B cell (primary cell): ENCODE measurements around the gene GPR18. TPM values are rescaled to one million over a fixed set of nuclear protein-coding genes. Genes with fewer than 3 reads are reported as not detected.
A peak's percentile ranks its signal among the peaks of the same experiment; 100 is the strongest.

Experiments used
- ATAC-seq: fragments of 200-7000 bp; cut with Tn5 transposase; one replicate; pipeline ENCODE4 v1.10.0; 2021; ENCODE audit warnings: low read depth, mild to moderate bottlenecking, moderate number of reproducible peaks, moderate library complexity
- CTCF ChIA-PET: fragments of 350-600 bp; sonication (Branson Sonifier 250); formaldehyde crosslinking; loops from one replicate; lab custom pipeline; 2021; ENCODE audit warnings: antibody characterized with exemption, inconsistent platforms; lab: Charles Lee
- POLR2A ChIA-PET: fragments of 350-600 bp; sonication (Branson Sonifier 250); formaldehyde crosslinking; loops from one replicate; lab custom pipeline; 2021; ENCODE audit warnings: antibody characterized with exemption; lab: Charles Lee
- DNase-seq: peaks from one replicate; pipeline ENCODE4 v3.0.0; 2013
- H2AFZ ChIP-seq: 2 replicates; pipeline ENCODE4 v1.6.1; 2012; ENCODE audit warnings: mild to moderate bottlenecking, low read depth, low read length; ENCODE audit not compliant: insufficient read depth, poor library complexity, severe bottlenecking
- H3K27ac ChIP-seq, 2 donors: 1 replicate in 1 of 2; 2 replicates in 1 of 2; pipeline ENCODE4 v1.5.1; 2012 to 2013; ENCODE audit warnings: low read length in 2 of 2, mild to moderate bottlenecking in 2 of 2, moderate library complexity in 1 of 2
- H3K27me3 ChIP-seq, 4 experiments: fragments of 200-600 bp in 1 of 4; sonication (generic) in 1 of 4; replicated peaks in 1 of 4; 1 replicate in 2 of 4; 2 replicates in 2 of 4; pipeline versions ENCODE4 v1.6.1 to v1.7.0; 2013 to 2016; ENCODE audit warnings: low read length in 3 of 4, mild to moderate bottlenecking in 2 of 4, mixed read lengths in 1 of 4, moderate library complexity in 1 of 4; ENCODE audit not compliant: insufficient read depth in 4 of 4, control insufficient read depth in 3 of 4; ENCODE audit errors: control extremely low read depth in 1 of 4
- H3K36me3 ChIP-seq, 2 experiments: replicated peaks in 1 of 2; 1 replicate in 1 of 2; 2 replicates in 1 of 2; pipeline versions ENCODE4 v1.6.1 to v1.7.1; 2013; ENCODE audit warnings: low read length in 1 of 2; ENCODE audit not compliant: insufficient read depth in 2 of 2, control insufficient read depth in 1 of 2; ENCODE audit errors: control extremely low read depth in 1 of 2, extremely low read depth in 1 of 2
- H3K4me1 ChIP-seq, 2 donors: fragments of 200-600 bp in 1 of 2; sonication (generic) in 1 of 2; 1 replicate in 1 of 2; 2 replicates in 1 of 2; pipeline versions ENCODE4 v1.5.1 to v1.6.1; 2013 to 2017; ENCODE audit warnings: low read length in 2 of 2; ENCODE audit not compliant: control insufficient read depth in 2 of 2, insufficient read depth in 2 of 2
- H3K4me2 ChIP-seq: replicated peaks from 2 replicates; pipeline ENCODE3; 2012; ENCODE audit warnings: mild to moderate bottlenecking, low read depth, low read length; ENCODE audit not compliant: poor library complexity, severe bottlenecking
- H3K4me3 ChIP-seq, 5 experiments: fragments of 200-600 bp in 1 of 5; sonication (generic) in 1 of 5; 1 replicate in 3 of 5; 2 replicates in 2 of 5; pipeline versions ENCODE4 v1.5.1 to v1.7.0; 2011 to 2016; ENCODE audit warnings: low read length in 4 of 5, mild to moderate bottlenecking in 4 of 5, low read depth in 2 of 5, control low read depth in 1 of 5, moderate library complexity in 1 of 5; ENCODE audit not compliant: insufficient read depth in 1 of 5; ENCODE audit errors: control extremely low read depth in 1 of 5, extremely low read depth in 1 of 5
- H3K79me2 ChIP-seq: fragments of 200-600 bp; sonication (generic); one replicate; pipeline ENCODE4 v1.6.0; 2016; ENCODE audit warnings: low read length; ENCODE audit not compliant: control insufficient read depth, insufficient read depth
- H3K9ac ChIP-seq: fragments of 200-600 bp; sonication (generic); 2 replicates; pipeline ENCODE4 v1.6.1; 2017; ENCODE audit warnings: mild to moderate bottlenecking, low read length, moderate library complexity
- H3K9me3 ChIP-seq, 3 donors: one replicate each; pipeline versions ENCODE4 v1.6.1 to v1.7.1; 2013; ENCODE audit warnings: low read length in 2 of 3; ENCODE audit not compliant: control insufficient read depth in 2 of 3, insufficient read depth in 1 of 3; ENCODE audit errors: control extremely low read depth in 1 of 3
- H4K20me1 ChIP-seq: 2 replicates; pipeline ENCODE4 v1.6.0; 2012; ENCODE audit warnings: mild to moderate bottlenecking, low read length; ENCODE audit not compliant: insufficient read depth, control insufficient read depth, poor library complexity, severe bottlenecking
- H3K27ac Mint-ChIP-seq: one replicate; pipeline ENCODE4 v1.8.0; 2021; ENCODE audit warnings: mixed read lengths
- H3K27me3 Mint-ChIP-seq: one replicate; pipeline ENCODE4 v1.8.0; 2021; ENCODE audit warnings: mixed read lengths
- H3K4me1 Mint-ChIP-seq: one replicate; pipeline ENCODE4 v1.8.0; 2021; ENCODE audit warnings: mixed read lengths
- H3K4me3 Mint-ChIP-seq: one replicate; pipeline ENCODE4 v1.8.0; 2021; ENCODE audit warnings: mixed read lengths
- H3K9me3 Mint-ChIP-seq: one replicate; pipeline ENCODE4 v1.8.0; 2022; ENCODE audit warnings: mixed read lengths; ENCODE audit not compliant: insufficient read depth
- CTCF ChIP-seq: fragments of 200-600 bp; IDR thresholded peaks from one replicate; pipeline ENCODE4 v1.8.0; 2022; ENCODE audit warnings: antibody characterized with exemption, mild to moderate bottlenecking
- EZH2 ChIP-seq: IDR thresholded peaks from 2 replicates; pipeline ENCODE4 v1.6.1; 2012; ENCODE audit warnings: borderline replicate concordance, low read depth, mild to moderate bottlenecking, moderate library complexity, low read length; ENCODE audit not compliant: insufficient read depth, poor library complexity, severe bottlenecking
- WGBS: methylation state at CpG from one replicate; pipeline ENCODE4 v1.1.5; 2013; ENCODE audit warnings: missing lambda C conversion rate; ENCODE audit not compliant: insufficient coverage; 5-methylcytosine and 5-hydroxymethylcytosine counted together
- intact Hi-C: fragments of 100-400 bp; cut with micrococcal nuclease; formaldehyde crosslinking; loops from one replicate; pipeline ENCODE4 v1.10.0; 2022
- polyA plus RNA-seq: library from polyadenylated mRNA; depleted of rRNA; stranded (reverse); fragments of >200 nt; gene quantifications from 2 replicates; pipeline ENCODE4 v1.2.3, GENCODE V29; 2012
- total RNA-seq, 2 donors: library from RNA; stranded (reverse); fragments of 120-200 nt in 1 of 2; gene quantifications; 1 replicate in 1 of 2; 2 replicates in 1 of 2; pipeline versions ENCODE4 v1.2.3 to v1.2.4, GENCODE V29; 2013 to 2022

The GPR18 gene
- total and polyA plus RNA-seq, 2 donors (not counting 1 experiment from before 2014, with no cell fraction given): 19.1 to 54.8 TPM

- TF ChIP-seq EZH2 (no peak), CTCF (no peak)
- Histone ChIP-seq H3K36me3 (peaks cover 0 to 28% of the 10 kb centered on the region in 2 experiments), H3K4me1 (peaks cover 49 to 60% of the 10 kb centered on the region in 2 donors), H3K4me2 (peak overlapping the region; percentile 68), H3K27me3 (no peaks in the 10 kb centered on the region), H3K9ac (peak overlapping the region; percentile 80), H2AFZ (no peak overlapping the region), H3K9me3 (no peaks in the 10 kb centered on the region), H4K20me1 (no peaks in the 10 kb centered on the region), H3K27ac (peak overlapping the region; percentile 73 to 87), H3K79me2 (peaks cover 97% of the 10 kb centered on the region), H3K4me3 (peak overlapping the region; percentile 37 to 97 (median 71))
- Mint-ChIP-seq H3K27me3 (no peaks in the 10 kb centered on the region), H3K9me3 (no peaks in the 10 kb centered on the region), H3K4me3 (peak overlapping the region; percentile 99), H3K4me1 (peaks cover 69% of the 10 kb centered on the region), H3K27ac (peak overlapping the region; percentile 95)
- ChIA-PET POLR2A (interaction anchor here (1.0 to 2.7 kb wide), 4 partner anchors 10 to 68 kb away, joined by 3 to 34 read pairs (median 5); no protein-coding TSS in a partner anchor), CTCF (interaction anchor here (0.7 to 13.9 kb wide), 17 partner anchors 9 to 131 kb away, joined by 3 to 206 read pairs (median 4); no protein-coding TSS in a partner anchor)
- ATAC-seq (peak; percentile 25), DNase-seq (no peak)
- 85% methylated on average over 2 of the region's 6 CpGs for WGBS
- intact Hi-C loops: loop anchor here (1.0 to 10.0 kb wide), 8 partner anchors 14 to 127 kb away; no protein-coding TSS in a partner anchor
Observed at GRCh38 chr13:99307648-99308339, 49.6 kb upstream of the GPR18 start.

GRCh38 chr13:99307247-99307646 is 49.1 kb upstream of the GPR18 start, which contains the start of gene GPR183:
GPR183 (minus strand) TSS chr13:99307399; CDS start chr13:99296145, 11,254 bp downstream.
- peak within 1 kb of the TSS; percentile 80 for H3K9ac ChIP-seq
- ATAC-seq (peak; percentile 89), DNase-seq (peak; percentile 86)
- no peaks in the 10 kb centered on the region for H3K9me3 ChIP-seq
- CTCF ChIA-PET: interaction anchor here (0.9 to 13.9 kb wide), 19 partner anchors 9 to 131 kb away, joined by 3 to 206 read pairs (median 5); no protein-coding TSS in a partner anchor
- WGBS: 0% methylated on average over 2 of the region's 4 CpGs
- H3K27ac Mint-ChIP-seq: peak within 1 kb of the TSS; percentile 95
- POLR2A ChIA-PET: interaction anchor here (0.7 to 2.7 kb wide), 7 partner anchors 11 to 130 kb away, joined by 3 to 34 read pairs (median 4); no protein-coding TSS in a partner anchor
- intact Hi-C loops: loop anchor here (1.0 to 10.0 kb wide), 8 partner anchors 14 to 128 kb away; no protein-coding TSS in a partner anchor
- H3K27ac ChIP-seq: peak within 1 kb of the TSS; percentile 78 to 87
- H3K36me3 ChIP-seq: peaks cover 0 to 28% of the 10 kb centered on the region in 2 experiments
- H3K4me3 ChIP-seq: peak within 1 kb of the TSS; percentile 45 to 97 (median 71)
- H4K20me1 ChIP-seq: no peaks in the 10 kb centered on the region
- TF ChIP-seq CTCF: no peak
- TF ChIP-seq EZH2: no peak
- no peak within 1 kb of the TSS for H2AFZ ChIP-seq
- H3K79me2 ChIP-seq: peaks cover 98% of the 10 kb centered on the region
- H3K27me3 ChIP-seq: no peaks in the 10 kb centered on the region
- H3K9me3 Mint-ChIP-seq: no peaks in the 10 kb centered on the region
- peak within 1 kb of the TSS; percentile 68 for H3K4me2 ChIP-seq
- peaks cover 51 to 61% of the 10 kb centered on the region in 2 donors for H3K4me1 ChIP-seq
- no peaks in the 10 kb centered on the region for H3K27me3 Mint-ChIP-seq
- H3K4me1 Mint-ChIP-seq: peaks cover 69% of the 10 kb centered on the region
- peak within 1 kb of the TSS; percentile 99 for H3K4me3 Mint-ChIP-seq
